GM19397 (cell line): Measurements from ENCODE around the gene TMPRSS7.
"Not testable (repeated sequence)": the region's sequence is repeated elsewhere in the genome, so short reads cannot be mapped to it uniquely, and the experiment has no call there.

Experiments used
- ATAC-seq: cut with Tn5 transposase; IDR thresholded peaks from one replicate; pipeline ENCODE4 v1.9.1; 2021; ENCODE audit warnings: mild to moderate bottlenecking, moderate library complexity; ENCODE audit not compliant: unreplicated experiment

The TMPRSS7 gene

GRCh38 chr3:112012205-112012992 lies 22.1 kb upstream of the TMPRSS7 start:
- no peak for ATAC-seq

- ATAC-seq, result no peak
These were observed 21.3 kb upstream of the TMPRSS7 start for GRCh38 chr3:112013058-112013783.

GRCh38 chr3:112013784-112014143 lies 20.8 kb upstream of the TMPRSS7 start:
- no peak for ATAC-seq

- no peak for ATAC-seq
These were observed 17.4 kb upstream of the TMPRSS7 start for GRCh38 chr3:112017091-112017490.

GRCh38 chr3:112018712-112019111 lies 15.8 kb upstream of the TMPRSS7 start:
- no peak for ATAC-seq

- no peak for ATAC-seq
These were observed 14.8 kb upstream of the TMPRSS7 start for GRCh38 chr3:112019716-112020115.

- no peak for ATAC-seq
These were observed 13.9 kb upstream of the TMPRSS7 start for GRCh38 chr3:112020674-112021085.

- ATAC-seq, result no peak
These were observed 7.4 kb upstream of the TMPRSS7 start for GRCh38 chr3:112027142-112027541.

- ATAC-seq, result no peak
These were observed 6.7 kb upstream of the TMPRSS7 start for GRCh38 chr3:112027826-112028225.

- no peak for ATAC-seq
These were observed 3.6 kb upstream of the TMPRSS7 start for GRCh38 chr3:112030901-112031300.

- no peak for ATAC-seq
These were observed 2.3 kb upstream of the TMPRSS7 start for GRCh38 chr3:112032098-112032731.

- no peak for ATAC-seq
These were observed 705 bp downstream of the TMPRSS7 start for GRCh38 chr3:112035241-112035640.

GRCh38 chr3:112037194-112037593 lies 2.7 kb downstream of the TMPRSS7 start:
- ATAC-seq, result not testable (repeated sequence)

- no peak for ATAC-seq
These were observed 4.3 kb downstream of the TMPRSS7 start for GRCh38 chr3:112038863-112039262.

GRCh38 chr3:112041321-112041720 lies 6.8 kb downstream of the TMPRSS7 start:
- ATAC-seq, result no peak

- ATAC-seq, result no peak
These were observed 8.3 kb downstream of the TMPRSS7 start for GRCh38 chr3:112042842-112043280.

GRCh38 chr3:112043621-112044201 lies 9.2 kb downstream of the TMPRSS7 start:
- ATAC-seq, result peak; percentile 85

GRCh38 chr3:112046599-112046998 lies 12.1 kb downstream of the TMPRSS7 start:
- no peak for ATAC-seq

- no peak for ATAC-seq
These were observed 12.7 kb downstream of the TMPRSS7 start for GRCh38 chr3:112047264-112047663.

- no peak for ATAC-seq
These were observed 14.4 kb downstream of the TMPRSS7 start for GRCh38 chr3:112048911-112049310.

- no peak for ATAC-seq
These were observed 18.7 kb downstream of the TMPRSS7 start for GRCh38 chr3:112053229-112053628.
